GM15510 (cell line): ENCODE data around the gene NME4.

Experiments
- POLR2A ChIP-seq: IDR thresholded peaks from 3 replicates; pipeline ENCODE4 v1.6.1; 2011; ENCODE audit warnings: borderline replicate concordance; ENCODE audit not compliant: insufficient read length; ENCODE audit errors: extremely low read depth

The NME4 gene

DNA sequence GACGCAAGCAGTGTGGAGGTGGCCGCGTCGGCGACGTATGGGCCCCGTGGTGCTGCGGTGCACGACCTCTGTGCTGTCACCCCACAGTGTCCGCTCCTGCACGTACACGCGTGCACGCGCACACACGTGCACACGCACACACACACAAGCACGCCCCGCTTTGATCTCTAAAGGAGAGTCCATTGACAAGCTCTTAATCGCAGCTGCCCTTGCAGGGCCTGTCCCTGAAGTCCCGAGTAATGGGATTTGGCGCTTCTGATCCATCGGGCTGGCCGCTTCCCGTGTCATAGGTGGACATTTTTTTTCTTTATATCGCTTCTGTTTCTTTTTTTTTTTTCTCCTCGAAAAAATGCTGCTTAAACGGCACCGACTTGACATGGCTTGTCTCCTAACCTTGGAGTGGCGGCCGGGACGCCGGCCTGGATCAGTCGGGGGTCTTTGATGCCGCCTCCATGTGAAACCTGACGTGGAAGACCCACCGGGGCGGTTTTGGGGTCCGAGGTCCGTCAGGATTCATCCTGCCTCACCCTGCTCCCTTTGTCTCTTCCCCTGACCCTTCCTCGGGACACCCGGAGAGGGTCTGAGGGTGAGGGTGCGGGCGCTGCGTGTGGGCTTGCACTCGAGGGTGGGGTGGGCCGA is 36.2 kb upstream of the NME4 start:
- no peak for TF ChIP-seq POLR2A

DNA sequence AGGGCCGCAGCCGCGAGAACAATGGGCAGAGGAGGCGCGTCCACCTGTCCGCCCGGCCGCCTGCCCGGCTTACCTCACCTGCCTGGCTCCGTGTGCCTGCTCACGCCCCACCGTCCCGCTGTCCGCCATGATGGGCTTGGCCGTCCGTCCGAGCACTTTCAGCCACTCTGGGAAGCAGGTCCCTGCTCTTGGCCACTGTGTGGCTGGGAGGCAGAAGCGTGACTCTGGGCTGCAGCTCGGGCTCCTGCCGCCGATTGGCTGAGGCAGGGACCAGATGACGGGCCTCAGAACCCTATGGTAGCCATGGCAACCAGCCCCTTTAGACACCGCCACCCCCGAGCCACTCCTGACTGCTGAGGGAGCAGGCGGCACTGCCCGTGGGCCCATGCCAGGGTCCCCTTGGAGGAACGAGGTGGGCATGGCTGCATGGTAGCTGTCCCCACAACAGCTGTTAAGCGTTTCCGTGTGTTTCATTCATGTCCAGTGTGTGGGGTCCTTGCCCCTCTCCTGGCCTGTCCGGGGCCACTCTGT is 35.6 kb upstream of the NME4 start:
- TF ChIP-seq POLR2A = no peak

DNA sequence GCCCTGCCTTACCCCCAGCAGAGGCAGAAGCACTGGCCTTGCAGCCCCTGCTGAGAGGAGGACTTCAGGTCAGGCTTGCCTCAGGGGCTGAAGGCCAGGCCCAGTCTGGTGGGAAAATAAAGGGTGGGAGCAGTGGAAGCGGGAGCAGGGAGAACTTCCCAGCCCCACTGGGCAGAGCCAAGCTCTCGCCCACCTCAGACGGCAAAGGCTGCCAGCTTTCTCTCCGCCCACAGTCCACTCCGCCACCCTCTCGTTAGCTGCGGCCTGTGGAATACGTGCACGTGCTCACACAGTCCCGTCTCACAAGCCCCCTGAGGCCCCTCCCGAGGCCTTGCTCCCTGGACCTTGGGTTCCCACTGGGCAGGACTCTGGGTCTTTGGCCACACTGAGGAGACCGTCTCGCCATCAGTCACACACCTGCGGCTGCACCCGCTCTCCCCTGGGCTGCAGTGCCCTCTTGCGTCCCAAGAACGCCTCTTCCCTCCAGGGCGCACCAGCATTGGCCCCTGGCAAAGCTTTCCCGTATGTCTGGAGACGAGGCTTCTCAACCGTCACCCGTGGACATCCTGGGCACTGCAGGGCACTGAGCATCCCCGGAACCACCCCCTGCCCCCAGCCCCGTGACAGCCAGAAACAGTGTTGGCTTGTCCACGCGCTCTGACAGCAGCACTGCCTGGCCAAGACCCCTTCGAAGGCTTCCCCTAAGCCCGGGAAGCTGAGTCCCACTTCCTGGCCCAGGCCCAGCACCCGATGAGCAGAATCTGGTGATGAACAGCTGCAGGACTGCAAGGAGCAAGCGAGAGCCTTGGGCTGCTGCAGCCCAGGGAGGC is 34.9 kb upstream of the NME4 start:
- no peak for TF ChIP-seq POLR2A

DNA sequence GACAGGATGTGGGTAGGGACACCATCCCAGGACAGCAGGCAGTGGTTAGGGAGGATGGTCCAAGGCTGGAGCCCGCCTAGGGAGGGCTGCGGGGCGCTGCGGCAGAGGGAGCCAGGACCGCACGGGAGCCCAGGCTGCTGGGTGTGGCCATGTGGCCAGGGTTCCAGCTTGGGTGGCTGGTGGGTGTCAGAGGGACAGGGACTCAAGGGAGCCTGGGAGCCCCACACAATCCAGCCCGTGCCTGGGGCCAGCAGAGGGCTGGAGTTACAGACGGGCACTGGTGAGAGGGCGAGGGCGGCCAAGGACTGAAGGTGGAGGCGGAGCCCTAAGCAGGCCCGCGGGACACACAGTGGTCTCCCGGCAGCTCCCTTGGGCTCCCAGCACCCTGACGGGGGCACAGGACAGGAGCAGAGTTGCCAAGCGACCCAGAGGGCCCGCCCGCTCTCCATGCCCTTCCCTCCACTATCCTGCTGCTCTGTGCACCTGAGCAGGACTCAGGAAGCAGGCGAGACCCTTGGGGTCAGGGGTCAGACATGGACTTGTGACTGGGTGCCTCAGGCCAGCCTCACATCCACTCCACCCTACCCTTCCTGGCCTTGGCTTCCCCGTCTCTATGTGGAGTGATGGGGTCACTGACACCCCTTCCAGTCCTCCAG is 33.8 kb upstream of the NME4 start:
- TF ChIP-seq POLR2A = no peak

DNA sequence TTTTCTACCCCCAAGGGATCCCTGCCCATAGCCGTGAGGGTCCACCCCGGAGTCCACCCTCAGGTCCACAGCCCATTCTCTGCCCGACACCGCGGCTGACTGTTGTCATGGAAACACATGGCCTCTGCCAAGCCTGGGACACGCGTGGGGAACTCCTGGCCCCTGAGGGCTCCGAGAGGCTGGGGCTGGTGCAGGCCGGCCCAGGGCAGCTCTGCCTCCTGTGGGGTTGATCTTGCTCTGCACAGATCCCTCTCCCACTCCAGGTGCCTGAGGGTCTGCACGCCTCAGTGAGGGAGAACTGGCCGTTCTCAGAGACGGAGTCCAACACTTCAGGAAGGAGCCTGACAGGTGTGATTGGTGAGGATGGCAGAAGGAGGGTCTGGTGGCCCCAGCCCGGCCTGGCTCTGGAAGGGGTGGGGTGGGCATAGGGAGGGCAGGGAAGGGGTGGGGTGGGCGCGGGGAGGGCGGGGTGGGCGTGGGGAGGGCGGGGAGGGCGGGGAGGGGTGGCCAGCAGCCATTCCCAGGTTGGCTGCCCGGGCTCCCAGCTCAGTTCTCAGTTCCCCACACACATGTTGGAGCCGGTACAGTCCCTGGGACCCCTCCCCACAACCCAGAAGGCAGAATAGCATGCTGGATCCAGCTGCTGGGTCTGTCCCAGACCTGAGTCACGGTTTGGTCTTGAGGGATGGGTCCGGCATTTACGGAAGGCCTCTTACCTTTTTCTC is 33.1 kb upstream of the NME4 start:
- TF ChIP-seq POLR2A = no peak

DNA sequence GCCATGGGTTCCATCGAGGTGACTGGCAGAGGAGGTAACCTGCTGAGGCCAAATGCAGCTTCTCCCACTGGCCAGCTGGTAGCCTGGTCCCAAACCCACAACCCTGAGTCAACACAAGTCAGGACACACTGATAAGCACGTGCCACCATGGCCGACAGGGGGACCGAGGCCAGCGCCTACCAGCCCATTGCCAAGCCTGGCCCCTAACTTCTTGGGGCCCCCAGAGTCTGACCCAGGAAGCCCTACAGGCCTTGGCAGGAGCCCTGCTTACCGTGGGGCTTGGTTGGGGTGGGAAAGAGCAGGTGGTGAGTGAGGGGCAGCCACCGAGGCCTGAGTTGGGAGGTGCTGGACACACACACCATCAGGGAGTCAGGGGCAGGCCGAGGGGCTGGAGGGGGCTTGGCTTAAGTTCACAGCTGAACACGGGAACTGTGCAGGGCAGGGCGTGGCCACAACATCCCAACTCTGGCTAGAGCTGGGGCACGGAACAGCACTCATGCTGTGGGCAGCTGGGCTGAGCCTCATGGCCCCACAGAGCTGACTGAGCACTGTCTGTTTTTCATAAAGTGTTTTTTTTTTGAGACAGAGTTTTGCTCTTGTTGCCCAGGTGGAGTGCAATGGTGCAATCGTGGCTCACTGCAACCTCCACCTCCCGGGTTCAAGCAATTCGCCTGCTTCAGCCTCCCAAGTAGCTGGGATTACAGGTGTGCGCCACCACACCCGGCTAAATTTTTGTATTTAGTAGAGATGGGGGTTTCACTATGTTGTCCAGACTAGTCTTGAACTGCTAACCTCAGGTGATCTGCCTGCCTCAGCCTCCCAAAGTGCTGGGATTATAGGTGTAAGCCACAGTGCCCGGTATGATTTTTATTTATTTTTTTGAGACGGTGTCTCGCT is 32.2 kb upstream of the NME4 start:
- no peak for TF ChIP-seq POLR2A

DNA sequence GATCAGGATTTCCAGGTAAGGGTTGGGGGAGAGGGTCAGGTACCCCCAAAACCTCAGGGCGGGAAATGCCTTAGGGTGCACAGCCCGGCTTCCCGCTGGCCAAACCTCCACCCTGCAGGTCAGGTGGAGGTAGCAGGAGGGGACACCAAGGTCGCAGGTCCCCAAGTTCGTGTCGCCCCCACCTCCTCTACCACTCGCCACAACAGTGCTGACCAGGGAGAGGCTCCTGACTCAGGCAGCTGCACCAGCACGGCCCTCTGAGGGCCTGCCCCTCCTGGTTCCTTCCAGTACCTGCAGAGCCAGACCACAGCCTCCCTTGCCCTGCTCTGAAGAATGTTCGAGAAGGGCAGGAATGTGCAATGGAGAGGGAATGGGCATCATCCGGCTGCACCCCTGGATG is 30.5 kb upstream of the NME4 start:
- TF ChIP-seq POLR2A = no peak

DNA sequence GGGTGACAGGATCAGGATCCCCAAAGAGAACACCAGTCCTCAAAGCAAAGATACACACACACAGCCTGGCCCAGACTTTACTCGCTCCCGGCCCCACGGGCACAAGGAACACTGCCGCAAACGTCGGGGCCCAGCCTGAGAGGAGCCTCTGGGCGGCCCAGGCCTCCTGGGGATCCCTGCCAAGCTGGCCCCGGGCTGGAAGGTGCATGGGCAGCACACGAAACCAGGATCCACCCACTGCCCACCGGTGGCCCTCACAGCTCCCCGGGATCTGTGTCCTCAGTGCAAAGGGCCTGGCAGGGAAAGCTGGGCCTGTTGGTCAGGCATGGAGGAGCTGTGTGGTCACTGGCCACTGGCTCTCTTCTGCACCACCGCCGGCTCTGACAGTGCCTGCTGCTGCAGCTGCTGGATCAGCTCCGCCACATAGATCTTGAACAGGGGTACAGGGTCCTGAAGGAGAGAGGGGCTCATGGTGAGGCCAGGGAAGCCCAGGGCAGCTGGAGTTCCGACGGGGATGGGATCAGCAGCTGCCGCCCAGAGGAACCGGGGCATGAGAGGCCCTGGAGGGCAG is 29.6 kb upstream of the NME4 start:
- no peak for TF ChIP-seq POLR2A

DNA sequence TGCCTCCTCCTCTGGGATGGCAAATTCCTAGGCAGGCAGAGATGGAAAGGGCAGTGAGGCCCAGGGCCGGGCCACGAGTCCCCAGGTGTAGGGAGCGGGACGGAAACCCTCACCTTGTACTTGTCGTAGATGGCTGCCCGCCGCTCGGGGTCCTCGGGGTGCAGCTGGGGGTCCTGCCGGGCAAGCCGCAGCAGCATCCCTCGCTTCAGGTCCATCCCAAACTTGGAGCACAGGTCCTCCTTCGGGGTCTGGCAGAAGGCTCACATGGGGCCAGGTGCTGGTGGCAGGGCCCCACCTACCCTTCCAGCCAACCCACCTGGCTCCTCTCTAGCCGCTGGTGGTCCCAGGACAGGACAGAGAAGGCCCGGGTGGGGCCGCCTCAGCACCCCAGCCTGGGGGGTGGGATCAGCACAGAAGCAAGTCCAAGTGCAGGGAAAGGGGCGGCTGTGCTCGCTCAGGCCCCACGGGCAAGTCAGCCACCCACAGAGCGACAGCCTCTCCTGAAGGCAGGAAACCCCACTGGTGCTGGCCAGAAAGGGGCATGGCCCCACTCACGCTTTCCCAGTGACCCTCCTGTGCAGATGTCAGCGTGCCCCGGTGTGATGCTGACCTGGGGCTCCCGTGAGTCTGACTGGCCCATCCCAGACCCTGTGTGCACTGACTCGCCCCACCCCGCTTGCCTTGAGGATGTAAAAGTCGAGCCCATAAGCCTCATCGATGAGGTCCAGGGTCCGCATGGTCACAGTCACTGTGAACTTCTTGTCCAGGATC is 28.4 kb upstream of the NME4 start:
- TF ChIP-seq POLR2A = no peak

DNA sequence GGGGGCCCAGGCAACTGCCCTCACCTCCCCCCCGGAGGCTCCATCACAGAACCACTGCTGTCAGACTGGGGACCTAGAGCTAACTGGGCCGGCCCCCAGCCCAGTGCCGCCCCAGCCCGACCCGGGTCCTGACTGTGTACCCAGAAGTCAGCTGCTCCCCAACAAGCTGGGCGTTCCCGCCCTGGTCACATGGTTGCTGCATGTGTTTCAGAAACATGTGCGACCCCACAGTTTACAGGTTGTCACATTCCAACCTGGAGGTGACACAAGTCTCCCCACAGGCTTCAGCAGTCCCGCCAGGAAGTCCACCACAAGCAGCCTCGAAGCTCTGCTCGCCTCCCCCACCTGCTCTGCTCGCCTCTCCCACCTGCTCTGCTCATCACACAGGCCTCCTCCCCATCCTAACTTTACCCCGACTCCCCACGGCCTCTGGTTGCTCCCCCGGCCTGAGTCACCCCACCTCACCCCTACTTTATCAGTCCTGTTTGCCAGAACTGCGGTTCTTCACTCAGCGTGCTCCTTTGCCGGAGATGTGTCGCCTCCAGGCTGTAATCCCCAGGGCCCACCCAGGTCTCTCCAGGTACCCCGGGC is 27.6 kb upstream of the NME4 start:
- TF ChIP-seq POLR2A = no peak

DNA sequence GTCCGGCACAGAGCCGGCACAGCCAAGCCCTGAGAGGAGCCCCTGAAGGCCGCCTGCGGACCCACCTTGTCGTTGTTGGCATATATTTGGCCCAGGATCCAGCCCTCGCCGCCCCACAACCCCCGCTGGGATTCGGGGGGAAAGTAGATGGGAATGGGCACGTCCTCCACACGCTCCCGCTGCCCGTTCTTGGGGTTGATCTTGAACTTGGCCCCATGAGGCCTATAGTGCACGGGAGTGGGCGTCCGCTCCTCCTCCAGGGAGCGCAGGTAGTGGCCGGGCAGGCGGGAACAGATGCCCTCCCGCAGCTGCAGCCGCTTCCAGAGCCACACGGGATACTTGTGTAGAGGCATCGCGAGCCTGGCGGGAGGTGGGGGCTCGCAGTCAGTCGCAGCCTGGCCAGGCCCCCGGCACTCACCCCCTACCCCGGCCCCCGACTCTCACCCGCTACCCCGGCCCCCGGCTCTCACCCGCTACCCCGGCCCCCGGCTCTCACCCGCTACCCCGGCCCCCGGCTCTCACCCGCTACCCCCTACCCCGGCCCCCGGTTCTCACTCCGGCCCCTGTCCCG is 27.0 kb upstream of the NME4 start:
- TF ChIP-seq POLR2A = no peak

DNA sequence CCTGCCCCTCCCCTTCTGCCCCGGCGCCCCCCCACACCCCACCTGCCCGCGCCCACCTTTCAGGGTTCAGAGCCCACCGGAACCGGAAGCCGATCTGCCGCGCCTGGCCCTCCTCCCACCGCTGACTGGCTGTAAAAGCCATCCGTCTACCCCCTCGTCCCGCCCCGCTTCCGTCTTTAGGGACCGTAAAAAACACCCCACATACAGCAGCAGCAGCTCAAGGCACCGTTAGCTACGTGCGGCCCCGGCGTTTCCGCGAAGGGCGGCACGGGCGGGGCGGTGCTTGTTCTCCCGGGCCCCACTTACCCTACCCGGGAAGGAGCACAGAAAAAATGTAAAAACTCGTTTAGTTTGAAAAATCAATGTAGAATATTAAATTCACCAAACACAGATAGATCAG is 26.6 kb upstream of the NME4 start, which contains the start of gene MRPL28:
MRPL28 (minus strand) TSS at position 96 of the 400 bp plus-strand sequence. CDS start 320 bp downstream, outside the sequence.
- peak; percentile 63 for TF ChIP-seq POLR2A
